HepG2 (cell line): ENCODE data around the gene BRAT1. TPM values are rescaled to one million over a fixed set of nuclear protein-coding genes. Genes with fewer than 3 reads are reported as not detected.

Source experiments
- ATAC-seq: fragments of 200-7000 bp; cut with Tn5 transposase; 3 replicates; pipeline ENCODE4 v1.9.1; 2020; ENCODE audit warnings: mild to moderate bottlenecking, moderate library complexity
- BruUV-seq: library from RNA; stranded (reverse); fragments of 400-500 nt; replicated peaks from 2 replicates; lab custom pipeline; 2021; lab: Mats Ljungman, UMichigan
- CTCF ChIA-PET: fragments of 300-600 bp; formaldehyde crosslinking; extraction: SDS; loops from one replicate; lab custom pipeline; 2021; ENCODE audit warnings: low total read pairs, inconsistent platforms, low intra/inter-chr PET ratio; lab: Yijun Ruan, JAX
- POLR2A ChIA-PET: fragments of 350-600 bp; sonication (Branson Sonifier 250); formaldehyde crosslinking; loops from one replicate; lab custom pipeline; 2020; ENCODE audit warnings: antibody characterized with exemption, inconsistent platforms; lab: Yijun Ruan, JAX
- DNase-seq: peaks from one replicate; pipeline ENCODE4 v3.0.0-alpha.2; 2015; ENCODE audit warnings: low spot score
- FAIRE-seq: peaks from 3 replicates; lab custom pipeline; 2011; peaks lifted over from hg19 to GRCh38; lab: Jason Lieb, UNC
- H2AFZ ChIP-seq: one replicate; pipeline ENCODE4 v1.6.1; 2011; ENCODE audit warnings: low read length, inconsistent platforms
- H3K27ac ChIP-seq: fragments of 300-600 bp; 3 replicates; pipeline ENCODE4 v1.8.0; 2011; ENCODE audit warnings: mixed run types, mild to moderate bottlenecking, mixed read lengths, low read length, inconsistent platforms; ENCODE audit not compliant: insufficient read depth; ENCODE audit errors: extremely low read length
- H3K27me3 ChIP-seq, 2 experiments: fragments of 200-600 bp in 1 of 2; 2 replicates in 1 of 2; 3 replicates in 1 of 2; pipeline versions ENCODE4 v1.6.0 to v1.8.0; 2011; ENCODE audit warnings: low read length in 2 of 2, mild to moderate bottlenecking in 2 of 2, moderate library complexity in 2 of 2, inconsistent platforms in 1 of 2; ENCODE audit not compliant: insufficient read depth in 2 of 2, control insufficient read depth in 1 of 2
- H3K36me3 ChIP-seq, 2 experiments: fragments of 200-600 bp in 1 of 2; replicated peaks in 1 of 2; 2 replicates in 1 of 2; 3 replicates in 1 of 2; pipeline versions ENCODE4 v1.5.1 to v1.8.0; 2011; ENCODE audit warnings: low read length in 2 of 2, inconsistent platforms in 1 of 2; ENCODE audit not compliant: insufficient read depth in 2 of 2, control insufficient read depth in 1 of 2
- H3K4me1 ChIP-seq: 2 replicates; pipeline ENCODE4 v1.5.1; 2012; ENCODE audit warnings: low read length, inconsistent platforms; ENCODE audit not compliant: insufficient read depth
- H3K4me2 ChIP-seq: 2 replicates; pipeline ENCODE4 v1.6.0; 2011; ENCODE audit warnings: low read depth, low read length, inconsistent platforms
- H3K4me3 ChIP-seq, 3 experiments: fragments of 200-600 bp in 1 of 3; sonication (generic), shearing (Covaris generic) in 1 of 3; replicated peaks in 1 of 3; 2 replicates each; pipeline ENCODE4 v1.5.1; 2011 to 2016; ENCODE audit warnings: low read length in 3 of 3, inconsistent platforms in 2 of 3, low read depth in 2 of 3, mild to moderate bottlenecking in 2 of 3, control low read depth in 1 of 3, mixed read lengths in 1 of 3; ENCODE audit not compliant: insufficient read depth in 1 of 3
- H3K79me2 ChIP-seq: one replicate; pipeline ENCODE4 v1.6.1; 2011; ENCODE audit warnings: low read length, inconsistent platforms; ENCODE audit not compliant: insufficient read depth
- H3K9ac ChIP-seq: 2 replicates; pipeline ENCODE4 v1.6.0; 2011; ENCODE audit warnings: mild to moderate bottlenecking, low read depth, low read length, inconsistent platforms; ENCODE audit not compliant: insufficient read depth
- H3K9me3 ChIP-seq: 2 replicates; pipeline ENCODE4 v1.5.1; 2012; ENCODE audit warnings: mild to moderate bottlenecking, low read length
- H4K20me1 ChIP-seq: 2 replicates; pipeline ENCODE4 v1.6.0; 2011; ENCODE audit warnings: inconsistent platforms, mild to moderate bottlenecking, low read length, moderate library complexity; ENCODE audit not compliant: insufficient read depth
- ASH2L ChIP-seq: fragments of 300-600, 200-600 bp; sonication (generic); IDR thresholded peaks from 2 replicates; pipeline ENCODE4 v1.7.0; 2017; ENCODE audit warnings: low read depth, mild to moderate bottlenecking, moderate library complexity, mixed read lengths, low read length; ENCODE audit not compliant: insufficient read length
- ATF7 ChIP-seq, 2 experiments: fragments of 450-650 bp in 1 of 2; sonication (generic) in 1 of 2; formaldehyde crosslinking in 1 of 2; IDR thresholded peaks; 2 replicates each; pipeline versions ENCODE4 v1.4.0 to v1.6.1; 2016 to 2020; ENCODE audit warnings: antibody characterized with exemption in 1 of 2, mild to moderate bottlenecking in 1 of 2, missing genetic modification reagents in 1 of 2
- ATRX ChIP-seq: sonication (generic); formaldehyde crosslinking; IDR thresholded peaks from 2 replicates; pipeline ENCODE4 v1.4.0; 2020; ENCODE audit warnings: missing genetic modification reagents, borderline replicate concordance
- EED ChIP-seq: sonication (generic); formaldehyde crosslinking; IDR thresholded peaks from 2 replicates; pipeline ENCODE4 v1.5.0; 2020; ENCODE audit warnings: mild to moderate bottlenecking, missing genetic modification reagents
- FOXK1 ChIP-seq: sonication (generic); formaldehyde crosslinking; IDR thresholded peaks from 2 replicates; pipeline ENCODE4 v1.4.0; 2020; ENCODE audit warnings: low read depth, missing genetic modification reagents, borderline replicate concordance
- JUND ChIP-seq: sonication (generic); formaldehyde crosslinking; IDR thresholded peaks from 2 replicates; pipeline ENCODE4 v1.8.0; 2022; ENCODE audit warnings: mild to moderate bottlenecking, missing genetic modification reagents
- POLR2AphosphoS2 ChIP-seq: IDR thresholded peaks from 2 replicates; pipeline ENCODE4 v1.6.1; 2011; ENCODE audit warnings: low read depth, low read length, improper control_type of control experiment
- SATB2 ChIP-seq: sonication (generic); formaldehyde crosslinking; IDR thresholded peaks from 2 replicates; pipeline ENCODE4 v1.5.0; 2020; ENCODE audit warnings: missing genetic modification reagents
- ZNF296 ChIP-seq: sonication (generic); formaldehyde crosslinking; conservative IDR thresholded peaks from 2 replicates; pipeline ENCODE4 v1.5.0; 2020; ENCODE audit warnings: mild to moderate bottlenecking, missing genetic modification reagents
- ZNF660 ChIP-seq: sonication (generic); formaldehyde crosslinking; IDR thresholded peaks from 2 replicates; pipeline ENCODE4 v1.5.1; 2020; ENCODE audit warnings: mild to moderate bottlenecking, low read depth, missing genetic modification reagents, borderline replicate concordance
- ZSCAN12 ChIP-seq: sonication (generic); formaldehyde crosslinking; IDR thresholded peaks from 2 replicates; pipeline ENCODE4 v1.9.0; 2021; ENCODE audit warnings: mild to moderate bottlenecking, missing genetic modification reagents
- WGBS: methylation state at CpG from one replicate; pipeline ENCODE4 v1.1.6; 2017; ENCODE audit warnings: low lambda C conversion rate; 5-methylcytosine and 5-hydroxymethylcytosine counted together
- in situ Hi-C: cut with HindIII; loops from 2 replicates; pipeline ENCODE4 v1.10.0; 2017; ENCODE audit warnings: low pct_unique_long_range_greater_than_20kb; ENCODE audit not compliant: extremely low pct_ligation_motif_present
- intact Hi-C: fragments of 100-400 bp; cut with micrococcal nuclease; formaldehyde crosslinking; loops from one replicate; pipeline ENCODE4 v1.10.0; 2022; ENCODE audit not compliant: unreplicated experiment
- polyA plus RNA-seq, 8 experiments: library from polyadenylated mRNA; depleted of rRNA in 3 of 8; stranded (reverse) in 7 of 8; unstranded in 1 of 8; fragments of >200 nt; fragmentation: Illumina TruSeq in 4 of 8; extraction: Trizol in 4 of 8; gene quantifications; 2 replicates each; pipeline versions ENCODE4 v1.2.1 to v1.2.3, GENCODE V29; 2011 to 2016; ENCODE audit warnings: low read depth in 4 of 8, missing spikeins in 1 of 8, mixed read lengths in 1 of 8; ENCODE audit not compliant: insufficient read depth in 1 of 8
- total RNA-seq, 5 experiments: library from RNA; depleted of rRNA; stranded (reverse); fragments of >200 nt; fragmentation: Illumina TruSeq; extraction: Trizol; gene quantifications; 2 replicates each; pipeline ENCODE4 v1.2.3, GENCODE V29; 2016; ENCODE audit warnings: low read depth in 1 of 5

The BRAT1 gene
- total and polyA plus RNA-seq, 2 of the 13 experiments (the other 11 are each of a cell fraction or from before 2014, with no cell fraction given): 10.2 to 20.3 TPM

- H3K79me2 ChIP-seq: no peaks in the 10 kb centered on the region
- 10% methylated on average over 10 of the region's 11 CpGs for WGBS
- no peaks in the 10 kb centered on the region for H3K4me1 ChIP-seq
- H3K4me3 ChIP-seq: no peak overlapping the region
- intact Hi-C loops (no loop called here), in situ Hi-C loops (no loop called here)
- H2AFZ ChIP-seq: no peak overlapping the region
- H3K27me3 ChIP-seq: peaks cover 18 to 45% of the 10 kb centered on the region in 2 experiments
- DNase-seq (no peak), ATAC-seq (no peak), FAIRE-seq (no peak)
- no peaks in the 10 kb centered on the region for H3K9me3 ChIP-seq
- no peaks in the 10 kb centered on the region for H3K36me3 ChIP-seq
- TF ChIP-seq ZNF296 (CRISPR knock-in tag): no peak
- no peak for TF ChIP-seq ZNF660 (CRISPR knock-in tag)
- TF ChIP-seq FOXK1 (CRISPR knock-in tag): no peak
- no peak for TF ChIP-seq ASH2L
- no peak for TF ChIP-seq SATB2 (CRISPR knock-in tag)
- TF ChIP-seq ATF7 (IDR thresholded peaks at IDR 0.05): no peak
- TF ChIP-seq ATF7 (CRISPR knock-in tag; IDR thresholded peaks at IDR 0.05): no peak
- TF ChIP-seq ZSCAN12 (CRISPR knock-in tag): no peak
- no peak for TF ChIP-seq EED (CRISPR knock-in tag)
- no peak for TF ChIP-seq JUND (CRISPR knock-in tag)
- no peak for TF ChIP-seq POLR2AphosphoS2
- TF ChIP-seq ATRX (CRISPR knock-in tag): no peak
- H4K20me1 ChIP-seq: no peaks in the 10 kb centered on the region
- POLR2A ChIA-PET: no interaction called here
- H3K27ac ChIP-seq: no peak overlapping the region
- CTCF ChIA-PET: no interaction called here
- no peak overlapping the region for H3K9ac ChIP-seq
- H3K4me2 ChIP-seq: no peak overlapping the region
- BruUV-seq: no TSS peak
Measured at GRCh38 chr7:2493205-2494164, 61.8 kb downstream of the BRAT1 start.
